Osteoblast (primary cell): ENCODE data around the gene HTR2A. TPM values are rescaled to one million over a fixed set of nuclear protein-coding genes. Genes with fewer than 3 reads are reported as not detected.

Experiments used
- DNase-seq: peaks from one replicate; pipeline ENCODE4 v3.0.0; 2011; ENCODE audit warnings: low spot score, mixed read lengths; ENCODE audit not compliant: insufficient read length; ENCODE audit errors: missing footprints
- H2AFZ ChIP-seq: 2 replicates; pipeline ENCODE4 v1.6.0; 2011; ENCODE audit warnings: mild to moderate bottlenecking, low read length
- H3K27ac ChIP-seq: 2 replicates; pipeline ENCODE4 v1.5.1; 2011; ENCODE audit warnings: mild to moderate bottlenecking, low read depth, low read length, moderate library complexity
- H3K27me3 ChIP-seq: 2 replicates; pipeline ENCODE4 v1.6.0; 2012; ENCODE audit warnings: mild to moderate bottlenecking, control low read depth, inconsistent platforms, low read length, moderate library complexity; ENCODE audit not compliant: insufficient read depth
- H3K36me3 ChIP-seq: 2 replicates; pipeline ENCODE4 v1.5.1; 2011; ENCODE audit warnings: mild to moderate bottlenecking, low read length, control low read depth, moderate library complexity; ENCODE audit not compliant: insufficient read depth
- H3K4me1 ChIP-seq: 2 replicates; pipeline ENCODE4 v1.5.1; 2011; ENCODE audit warnings: mild to moderate bottlenecking, low read length, control low read depth, moderate library complexity; ENCODE audit not compliant: insufficient read depth
- H3K4me2 ChIP-seq: 2 replicates; pipeline ENCODE4 v1.6.0; 2011; ENCODE audit warnings: mild to moderate bottlenecking, low read length; ENCODE audit not compliant: insufficient read depth
- H3K4me3 ChIP-seq: fragments of 200-600 bp; sonication (generic); 3 replicates; pipeline ENCODE4 v1.5.1; 2012; ENCODE audit warnings: mild to moderate bottlenecking, low read length, inconsistent platforms; ENCODE audit not compliant: insufficient read depth
- H3K79me2 ChIP-seq: 2 replicates; pipeline ENCODE4 v1.6.0; 2012; ENCODE audit warnings: mild to moderate bottlenecking, low read length, control low read depth, inconsistent platforms; ENCODE audit not compliant: insufficient read depth
- H3K9me3 ChIP-seq: 2 replicates; pipeline ENCODE4 v1.5.1; 2011; ENCODE audit warnings: low read depth, low read length, control low read depth
- H4K20me1 ChIP-seq: 2 replicates; pipeline ENCODE4 v1.6.0; 2012; ENCODE audit warnings: mild to moderate bottlenecking, low read length, control low read depth; ENCODE audit not compliant: insufficient read depth
- CTCF ChIP-seq: IDR thresholded peaks from 2 replicates; pipeline ENCODE4 v1.5.1; 2011; ENCODE audit warnings: mild to moderate bottlenecking, low read depth, low read length, moderate library complexity; ENCODE audit errors: extremely low read depth
- total RNA-seq: library from RNA; depleted of rRNA; stranded (reverse); fragments of >200 nt; gene quantifications from 2 replicates; pipeline ENCODE4 v1.2.3, GENCODE V29; 2012

HTR2A gene
- total RNA-seq, 1 donor = under 0.01 TPM

DNA sequence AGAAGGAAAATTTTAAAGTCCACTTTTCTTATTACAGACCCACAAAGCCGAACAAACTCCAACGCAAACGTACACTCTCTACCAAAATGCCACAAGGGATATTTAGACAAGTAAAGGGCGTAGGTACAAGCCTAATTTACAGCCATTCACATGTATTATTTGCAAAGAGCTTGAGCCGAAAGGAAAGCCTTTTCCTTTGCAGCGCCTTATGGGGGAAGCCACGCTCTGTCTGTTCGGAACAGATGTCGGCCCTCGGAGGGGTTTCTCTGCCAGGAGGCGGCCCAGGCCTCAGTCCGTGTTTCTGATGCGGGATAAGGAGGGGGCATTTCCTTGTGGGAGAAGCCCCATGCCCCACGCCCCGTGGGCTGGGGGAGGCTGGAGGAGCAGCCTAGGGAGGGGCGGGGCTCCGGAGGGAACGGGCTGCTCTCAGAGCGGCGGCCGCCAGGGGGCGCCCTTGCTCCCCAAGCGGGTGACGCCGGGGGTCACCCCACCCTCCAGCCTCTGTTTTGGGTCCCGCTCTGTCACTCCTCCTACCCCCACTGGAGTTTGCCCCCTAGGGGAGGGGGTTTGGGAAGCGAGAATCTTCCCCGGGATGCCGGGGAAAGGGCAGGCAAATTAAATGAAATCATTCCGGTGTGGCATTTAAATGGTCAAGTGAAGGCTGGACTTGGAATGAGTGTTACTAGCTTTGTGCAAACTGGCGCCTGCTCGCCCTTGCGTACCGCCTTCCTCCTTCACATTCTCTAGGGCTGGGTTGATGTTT lies 2.9 kb downstream of the HTR2A start:
- Histone ChIP-seq H2AFZ (peak overlapping the region; percentile 94), H3K36me3 (no peaks in the 10 kb centered on the region), H3K27me3 (peaks cover 29% of the 10 kb centered on the region), H3K4me1 (peaks cover 15% of the 10 kb centered on the region), H3K79me2 (no peaks in the 10 kb centered on the region), H3K9me3 (no peaks in the 10 kb centered on the region), H3K4me3 (peak overlapping the region; percentile 78), H3K4me2 (peak overlapping the region; percentile 94), H3K27ac (no peak overlapping the region), H4K20me1 (no peaks in the 10 kb centered on the region)
- TF ChIP-seq CTCF = peak; percentile 75
- peak; percentile 91 for DNase-seq

DNA sequence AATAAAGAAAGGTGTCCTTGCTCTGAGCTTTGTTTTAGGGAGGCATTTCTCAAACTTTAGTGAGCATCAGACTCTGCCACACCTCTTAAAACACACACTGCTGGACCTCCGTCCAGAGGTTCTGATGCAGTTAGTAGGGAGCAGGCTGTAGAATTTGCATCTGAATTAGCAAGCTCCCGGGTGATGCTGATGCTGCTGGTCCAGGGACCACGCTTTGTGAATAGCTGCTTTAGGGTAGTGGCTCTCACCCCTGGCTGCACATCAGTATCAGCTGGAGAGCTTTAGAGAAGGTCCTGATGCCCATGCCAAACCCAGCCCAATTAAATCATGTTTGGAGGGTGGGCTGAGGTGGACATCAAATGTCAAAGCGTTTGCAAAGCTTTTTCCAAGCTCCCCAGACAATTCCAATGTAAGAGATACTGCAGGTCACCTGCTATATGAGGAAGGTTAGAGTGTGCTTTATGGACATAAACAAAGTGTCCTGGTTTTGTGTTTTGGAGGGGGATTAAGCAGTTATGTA lies 3.6 kb downstream of the HTR2A start:
- peak overlapping the region; percentile 94 for H2AFZ ChIP-seq
- H3K9me3 ChIP-seq = no peaks in the 10 kb centered on the region
- H3K4me2 ChIP-seq = peak overlapping the region; percentile 94
- peaks cover 32% of the 10 kb centered on the region for H3K27me3 ChIP-seq
- no peak for TF ChIP-seq CTCF
- H3K27ac ChIP-seq = no peak overlapping the region
- DNase-seq = no peak
- no peaks in the 10 kb centered on the region for H4K20me1 ChIP-seq
- no peaks in the 10 kb centered on the region for H3K36me3 ChIP-seq
- peak overlapping the region; percentile 78 for H3K4me3 ChIP-seq
- H3K79me2 ChIP-seq = no peaks in the 10 kb centered on the region
- H3K4me1 ChIP-seq = peaks cover 15% of the 10 kb centered on the region

DNA sequence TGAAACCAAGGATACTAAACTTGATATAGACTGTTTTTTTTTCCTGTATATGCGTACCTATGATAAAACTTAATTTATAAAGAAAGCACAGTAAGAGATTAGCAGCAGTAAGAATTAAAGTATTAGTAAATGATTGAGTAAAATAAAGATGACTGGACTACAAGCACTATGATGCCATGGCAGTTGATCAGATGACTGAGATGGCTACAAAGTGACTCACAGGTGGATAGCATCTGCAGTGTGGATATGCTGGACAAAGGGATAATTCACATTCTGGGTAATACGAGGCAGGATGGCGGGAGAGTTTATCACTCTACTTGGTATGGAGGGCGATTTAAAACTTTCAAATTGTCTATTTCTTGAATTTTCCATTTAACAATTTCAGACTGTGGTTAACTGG lies 11.8 kb downstream of the HTR2A start:
- Histone ChIP-seq H3K36me3 (no peaks in the 10 kb centered on the region), H3K27me3 (peaks cover 7% of the 10 kb centered on the region), H3K4me2 (no peak overlapping the region), H3K9me3 (no peaks in the 10 kb centered on the region), H3K79me2 (no peaks in the 10 kb centered on the region), H3K4me3 (no peak overlapping the region), H2AFZ (no peak overlapping the region), H3K4me1 (no peaks in the 10 kb centered on the region), H3K27ac (no peak overlapping the region), H4K20me1 (no peaks in the 10 kb centered on the region)
- DNase-seq = no peak
- no peak for TF ChIP-seq CTCF

GRCh38 chr13:46884531-46884930 lies 12.3 kb downstream of the HTR2A start:
- Histone ChIP-seq H3K4me1 (no peaks in the 10 kb centered on the region), H3K36me3 (no peaks in the 10 kb centered on the region), H3K4me2 (no peak overlapping the region), H3K27me3 (peaks cover 10% of the 10 kb centered on the region), H3K27ac (no peak overlapping the region), H2AFZ (no peak overlapping the region), H3K79me2 (no peaks in the 10 kb centered on the region), H3K4me3 (no peak overlapping the region), H4K20me1 (no peaks in the 10 kb centered on the region), H3K9me3 (no peaks in the 10 kb centered on the region)
- no peak for DNase-seq
- TF ChIP-seq CTCF = no peak
